ENCODE data around the gene PHF24. TPM values are rescaled to one million over a fixed set of nuclear protein-coding genes. Genes with fewer than 3 reads are reported as not detected.
"Not testable (repeated sequence)": the region's sequence is repeated elsewhere in the genome, so short reads cannot be mapped to it uniquely, and the experiment has no call there.

Gene PHF24
- total RNA-seq, 6 experiments from 2014 or later, result 0.04 to 0.06 TPM; not detected in 4

DNA sequence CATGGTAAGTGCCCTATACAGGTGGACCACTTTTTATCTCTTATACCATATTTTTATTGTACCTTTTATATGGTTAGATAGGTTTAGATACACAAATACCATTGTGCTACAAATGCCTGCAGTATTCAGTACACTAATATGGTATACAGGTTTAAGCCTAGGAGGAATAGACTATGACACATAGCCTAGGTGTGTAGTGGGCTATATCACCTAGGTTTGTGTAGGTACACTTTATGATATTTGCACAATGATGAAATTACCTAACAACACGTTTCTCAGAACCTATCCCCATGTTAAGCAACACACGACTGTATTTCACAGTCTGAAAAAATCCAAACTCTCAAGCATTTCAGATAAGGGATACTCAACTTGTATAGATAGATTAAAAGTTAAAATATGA lies 9.6 kb upstream of the PHF24 start:
- TF ChIP-seq, protein P1, sequence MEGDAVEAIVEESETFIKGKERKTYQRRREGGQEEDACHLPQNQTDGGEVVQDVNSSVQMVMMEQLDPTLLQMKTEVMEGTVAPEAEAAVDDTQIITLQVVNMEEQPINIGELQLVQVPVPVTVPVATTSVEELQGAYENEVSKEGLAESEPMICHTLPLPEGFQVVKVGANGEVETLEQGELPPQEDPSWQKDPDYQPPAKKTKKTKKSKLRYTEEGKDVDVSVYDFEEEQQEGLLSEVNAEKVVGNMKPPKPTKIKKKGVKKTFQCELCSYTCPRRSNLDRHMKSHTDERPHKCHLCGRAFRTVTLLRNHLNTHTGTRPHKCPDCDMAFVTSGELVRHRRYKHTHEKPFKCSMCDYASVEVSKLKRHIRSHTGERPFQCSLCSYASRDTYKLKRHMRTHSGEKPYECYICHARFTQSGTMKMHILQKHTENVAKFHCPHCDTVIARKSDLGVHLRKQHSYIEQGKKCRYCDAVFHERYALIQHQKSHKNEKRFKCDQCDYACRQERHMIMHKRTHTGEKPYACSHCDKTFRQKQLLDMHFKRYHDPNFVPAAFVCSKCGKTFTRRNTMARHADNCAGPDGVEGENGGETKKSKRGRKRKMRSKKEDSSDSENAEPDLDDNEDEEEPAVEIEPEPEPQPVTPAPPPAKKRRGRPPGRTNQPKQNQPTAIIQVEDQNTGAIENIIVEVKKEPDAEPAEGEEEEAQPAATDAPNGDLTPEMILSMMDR (IDR thresholded peaks at IDR 0.05), result no peak
- TF ChIP-seq POLR2A (IDR thresholded peaks at IDR 0.05), result no peak
- no peak overlapping the region for H3K27ac ChIP-seq
- no peak for DNase-seq
- H3K4me3 ChIP-seq, result no peak overlapping the region
- H3K4me1 ChIP-seq, result no peaks in the 10 kb centered on the region
- WGBS (ENCODE audit: insufficient coverage, low coverage, low lambda C conversion rate, missing lambda C conversion rate), result 43% methylated on average over 2 of the region's 2 CpGs
- H3K9me3 ChIP-seq, result peaks cover 0 to 2% (median 0%) of the 10 kb centered on the region in 4 donors
- ATAC-seq, result no peak
- no peaks in the 10 kb centered on the region for H3K27me3 ChIP-seq
- H3K36me3 ChIP-seq, result no peaks in the 10 kb centered on the region
- intact Hi-C loops (cut with DNase I), result no loop called here

DNA sequence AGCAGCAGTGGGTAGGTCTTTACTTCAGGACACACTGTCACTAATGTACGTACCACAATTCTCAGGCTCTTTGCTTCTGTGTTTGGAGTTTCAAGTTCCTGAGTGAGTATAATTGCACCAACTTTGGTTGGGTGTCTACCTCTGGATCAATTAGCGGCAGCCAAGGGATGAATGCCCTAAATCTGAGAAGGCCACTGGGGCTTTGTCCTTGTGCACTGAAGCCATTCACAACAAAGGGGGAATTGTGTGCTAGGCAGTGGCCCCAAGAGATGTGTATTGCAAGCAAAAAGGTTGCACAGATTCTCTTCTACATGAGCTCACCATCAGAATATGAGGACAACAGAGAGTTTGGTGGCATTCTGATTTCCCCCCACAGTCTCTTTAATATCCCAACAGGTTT lies 3.9 kb upstream of the PHF24 start:
- 82% methylated on average over 2 of the region's 2 CpGs for WGBS (ENCODE audit: insufficient coverage, low coverage, low lambda C conversion rate, missing lambda C conversion rate)
- no peaks in the 10 kb centered on the region for H3K36me3 ChIP-seq
- TF ChIP-seq, protein P1 (IDR thresholded peaks at IDR 0.05), result no peak
- TF ChIP-seq POLR2A (IDR thresholded peaks at IDR 0.05), result no peak
- no peak overlapping the region for H3K27ac ChIP-seq
- DNase-seq, result no peak
- no peak for ATAC-seq
- intact Hi-C loops (cut with DNase I), result no loop called here
- no peaks in the 10 kb centered on the region for H3K9me3 ChIP-seq
- no peak overlapping the region for H3K4me3 ChIP-seq
- peaks cover 0 to 7% (median 0%) of the 10 kb centered on the region in 4 donors for H3K4me1 ChIP-seq
- peaks cover 0 to 5% of the 10 kb centered on the region in 2 donors for H3K27me3 ChIP-seq

DNA sequence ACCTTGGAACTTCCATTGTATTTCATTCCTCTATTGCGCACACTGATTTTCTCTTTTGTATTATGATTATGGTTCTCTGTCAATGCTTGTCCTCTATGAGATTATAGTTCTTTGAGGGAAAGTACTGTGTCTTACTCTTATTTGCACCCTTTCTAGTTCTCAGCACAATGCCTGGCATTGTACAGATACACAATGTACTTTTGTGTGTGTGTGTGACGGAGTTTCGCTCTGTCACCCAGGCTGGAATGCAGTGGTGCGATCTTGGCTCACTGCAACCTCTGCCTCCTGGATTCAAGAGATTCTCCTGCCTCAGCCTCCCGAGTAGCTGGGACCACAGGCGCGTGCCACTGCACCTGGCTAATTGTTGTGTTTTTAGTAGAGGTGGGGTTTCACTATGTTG lies 2.0 kb upstream of the PHF24 start:
- H3K9me3 ChIP-seq; ATAC-seq; H3K36me3 ChIP-seq; H3K4me1 ChIP-seq; intact Hi-C loops (cut with DNase I); H3K27ac ChIP-seq; DNase-seq; H3K27me3 ChIP-seq; H3K4me3 ChIP-seq: not testable (repeated sequence)
- WGBS (ENCODE audit: insufficient coverage, low coverage, low lambda C conversion rate, missing lambda C conversion rate), result 86% methylated on average over 4 of the region's 7 CpGs

DNA sequence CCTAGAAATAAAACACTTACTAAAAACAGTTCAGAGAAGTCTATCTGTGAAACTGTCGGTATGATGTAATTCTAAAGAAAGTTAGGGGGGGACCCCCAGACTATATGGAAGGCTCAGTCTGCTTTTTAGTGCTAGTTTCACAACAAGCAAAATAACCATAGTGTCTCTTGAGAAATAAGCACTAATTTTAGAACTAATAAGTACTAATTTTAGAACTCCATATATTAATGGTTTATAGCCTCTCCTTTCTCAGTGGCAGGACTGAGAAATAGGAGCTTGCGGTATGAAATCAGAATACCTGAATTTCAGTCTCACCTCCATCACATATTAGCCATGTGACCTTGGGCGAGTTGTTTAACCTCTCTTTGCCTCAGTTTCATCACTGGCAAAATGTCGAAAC lies 1.4 kb upstream of the PHF24 start:
- H3K27ac ChIP-seq, result no peak overlapping the region
- H3K4me3 ChIP-seq, result no peak overlapping the region
- TF ChIP-seq, protein P1 (IDR thresholded peaks at IDR 0.05), result no peak
- TF ChIP-seq POLR2A (IDR thresholded peaks at IDR 0.05), result no peak
- 79% methylated on average over 4 of the region's 4 CpGs for WGBS (ENCODE audit: insufficient coverage, low coverage, low lambda C conversion rate, missing lambda C conversion rate)
- intact Hi-C loops (cut with DNase I), result no loop called here
- H3K27me3 ChIP-seq, result peaks cover 0 to 5% of the 10 kb centered on the region in 2 donors
- ATAC-seq (no peak), DNase-seq (no peak)
- H3K9me3 ChIP-seq, result no peaks in the 10 kb centered on the region
- peaks cover 0 to 7% (median 0%) of the 10 kb centered on the region in 4 donors for H3K4me1 ChIP-seq
- H3K36me3 ChIP-seq, result no peaks in the 10 kb centered on the region

DNA sequence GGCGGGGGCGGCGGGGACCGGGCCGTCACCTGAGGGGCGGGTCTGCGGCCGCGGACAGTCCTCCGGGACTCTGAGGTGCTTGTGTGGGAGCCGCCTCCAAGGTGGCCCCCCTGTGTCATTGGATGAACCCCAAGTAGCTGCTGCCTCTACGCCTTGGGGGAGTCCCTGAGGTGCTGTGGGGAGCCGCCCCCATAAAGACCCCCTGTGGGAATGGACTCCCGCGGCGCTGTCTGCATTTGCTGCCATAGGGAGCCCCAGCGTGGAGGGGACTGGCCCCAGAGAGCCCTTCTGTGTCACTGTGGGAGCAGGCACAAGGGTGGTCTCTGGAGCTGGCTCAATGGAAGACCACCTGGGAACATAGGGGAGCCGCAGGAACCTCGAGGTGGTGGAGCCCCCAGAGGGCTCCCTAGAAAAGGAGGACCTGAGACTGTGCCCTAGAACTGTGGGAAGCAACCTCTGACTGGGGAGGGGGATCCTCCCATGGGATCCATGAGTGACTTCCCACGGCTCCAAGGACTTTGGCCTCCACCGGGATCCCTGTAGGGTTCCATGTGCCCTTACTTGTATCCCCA lies 412 bp downstream of the PHF24 start:
- no peaks in the 10 kb centered on the region for H3K36me3 ChIP-seq
- ATAC-seq, result peak in 1 of 4 donors; percentile 16
- peaks cover 0 to 5% of the 10 kb centered on the region in 2 donors for H3K27me3 ChIP-seq
- H3K9me3 ChIP-seq, result no peaks in the 10 kb centered on the region
- intact Hi-C loops (cut with DNase I), result no loop called here
- DNase-seq, result no peak
- H3K4me3 ChIP-seq, result peak overlapping the region in 2 of 3 donors; percentile 28 to 54
- 0% methylated on average over 1 of the region's 21 CpGs for whole genome bisulfite sequencing (ENCODE audit: insufficient coverage, low coverage, low lambda C conversion rate, missing lambda C conversion rate)
- TF ChIP-seq, protein P1 (IDR thresholded peaks at IDR 0.05), result no peak
- no peak for TF ChIP-seq POLR2A (IDR thresholded peaks at IDR 0.05)
- peaks cover 0 to 7% (median 0%) of the 10 kb centered on the region in 4 donors for H3K4me1 ChIP-seq
- no peak overlapping the region for H3K27ac ChIP-seq

Data from right lobe of liver (tissue), 6 donors.